H9 (cell line): ENCODE measurements around the gene APOL1. TPM values are rescaled to one million over a fixed set of nuclear protein-coding genes. Genes with fewer than 3 reads are reported as not detected.

Source experiments
- DNase-seq: peaks from one replicate; pipeline ENCODE4 v3.0.0-alpha.2; 2017
- H2AFZ ChIP-seq: one replicate; pipeline ENCODE4 v1.6.1; 2013; ENCODE audit warnings: mild to moderate bottlenecking, low read length, control low read depth, moderate library complexity
- H2AK5ac ChIP-seq: 2 replicates; pipeline ENCODE4 v1.6.1; 2013; ENCODE audit warnings: low read length, control low read depth, mixed read lengths; ENCODE audit not compliant: insufficient read length
- H2BK120ac ChIP-seq: one replicate; pipeline ENCODE4 v1.6.1; 2013; ENCODE audit warnings: low read depth, mild to moderate bottlenecking, low read length, control low read depth, inconsistent platforms; ENCODE audit not compliant: poor library complexity, severe bottlenecking
- H2BK12ac ChIP-seq: 2 replicates; pipeline ENCODE4 v1.6.1; 2013; ENCODE audit warnings: low read length, control low read depth, mixed read lengths, low read depth; ENCODE audit not compliant: insufficient read length
- H2BK15ac ChIP-seq: 2 replicates; pipeline ENCODE4 v1.6.1; 2013; ENCODE audit warnings: low read depth, low read length, control low read depth
- H2BK20ac ChIP-seq: one replicate; pipeline ENCODE4 v1.6.1; 2013; ENCODE audit warnings: low read depth, mild to moderate bottlenecking, low read length, control low read depth, inconsistent platforms; ENCODE audit not compliant: poor library complexity, severe bottlenecking
- H2BK5ac ChIP-seq: 2 replicates; pipeline ENCODE4 v1.6.1; 2013; ENCODE audit warnings: low read length, control low read depth, mixed read lengths; ENCODE audit not compliant: insufficient read length
- H3K14ac ChIP-seq: 2 replicates; pipeline ENCODE4 v1.6.1; 2013; ENCODE audit warnings: low read length, control low read depth; ENCODE audit not compliant: insufficient read depth
- H3K18ac ChIP-seq: 2 replicates; pipeline ENCODE4 v1.6.1; 2013; ENCODE audit warnings: low read depth, mild to moderate bottlenecking, mixed read lengths, low read length, control low read depth; ENCODE audit not compliant: insufficient read length
- H3K23ac ChIP-seq: 2 replicates; pipeline ENCODE4 v1.6.1; 2013; ENCODE audit warnings: low read length, control low read depth, mixed read lengths, low read depth; ENCODE audit not compliant: insufficient read length
- H3K23me2 ChIP-seq: 2 replicates; pipeline ENCODE4 v1.6.1; 2013; ENCODE audit warnings: low read depth, mild to moderate bottlenecking, mixed read lengths, low read length, control low read depth; ENCODE audit not compliant: insufficient read length, poor library complexity, severe bottlenecking
- H3K27ac ChIP-seq: 2 replicates; pipeline ENCODE4 v1.5.1; 2013; ENCODE audit warnings: low read length, control low read depth, mixed read lengths, low read depth; ENCODE audit not compliant: insufficient read length
- H3K27me3 ChIP-seq: 2 replicates; pipeline ENCODE4 v1.6.1; 2013; ENCODE audit warnings: low read length, control low read depth, inconsistent platforms; ENCODE audit not compliant: insufficient read depth
- H3K4ac ChIP-seq: 2 replicates; pipeline ENCODE4 v1.6.1; 2013; ENCODE audit warnings: low read depth, mild to moderate bottlenecking, control low read depth, inconsistent platforms, low read length, moderate library complexity
- H3K4me1 ChIP-seq: 2 replicates; pipeline ENCODE4 v1.6.1; 2013; ENCODE audit warnings: low read length, control low read depth, inconsistent platforms; ENCODE audit not compliant: insufficient read depth
- H3K4me2 ChIP-seq: 2 replicates; pipeline ENCODE4 v1.6.1; 2013; ENCODE audit warnings: low read length, control low read depth, mixed read lengths; ENCODE audit not compliant: insufficient read length, insufficient read depth
- H3K56ac ChIP-seq: 2 replicates; pipeline ENCODE4 v1.6.1; 2013; ENCODE audit warnings: low read depth, mild to moderate bottlenecking, mixed read lengths, low read length, control low read depth; ENCODE audit not compliant: insufficient read length
- H3K79me1 ChIP-seq: 2 replicates; pipeline ENCODE4 v1.6.1; 2013; ENCODE audit warnings: low read depth, mild to moderate bottlenecking, moderate library complexity, low read length, control low read depth, inconsistent platforms; ENCODE audit not compliant: insufficient read depth, poor library complexity, severe bottlenecking
- H3K79me2 ChIP-seq: 2 replicates; pipeline ENCODE4 v1.6.1; 2013; ENCODE audit warnings: low read length, control low read depth, inconsistent platforms; ENCODE audit not compliant: insufficient read depth
- H3K9ac ChIP-seq: 2 replicates; pipeline ENCODE4 v1.6.1; 2013; ENCODE audit warnings: low read length, control low read depth, mixed read lengths; ENCODE audit not compliant: insufficient read length; ENCODE audit errors: extremely low read depth
- H3K9me3 ChIP-seq: one replicate; pipeline ENCODE4 v1.6.1; 2013; ENCODE audit warnings: low read depth, low read length, inconsistent platforms; ENCODE audit not compliant: control insufficient read depth
- H3T11ph ChIP-seq: one replicate; pipeline ENCODE4 v1.6.1; 2013; ENCODE audit warnings: mild to moderate bottlenecking, low read length, control low read depth, inconsistent platforms
- H4K20me1 ChIP-seq: one replicate; pipeline ENCODE4 v1.6.1; 2013; ENCODE audit not compliant: control insufficient read depth, insufficient read length, insufficient read depth
- H4K5ac ChIP-seq: 2 replicates; pipeline ENCODE4 v1.6.1; 2013; ENCODE audit warnings: low read depth, mild to moderate bottlenecking, mixed read lengths, low read length, control low read depth; ENCODE audit not compliant: insufficient read length
- H4K8ac ChIP-seq: replicated peaks from 2 replicates; pipeline ENCODE4 v1.6.1; 2013; ENCODE audit warnings: low read length, control low read depth, mixed read lengths, low read depth; ENCODE audit not compliant: insufficient read length
- H4K91ac ChIP-seq: 2 replicates; pipeline ENCODE4 v1.6.1; 2013; ENCODE audit warnings: low read depth, mild to moderate bottlenecking, moderate library complexity, mixed read lengths, low read length, control low read depth; ENCODE audit not compliant: insufficient read length
- H3K27ac Mint-ChIP-seq, 3 experiments: 2 replicates in 2 of 3; 3 replicates in 1 of 3; pipeline ENCODE4 v1.8.0; 2020 to 2021; ENCODE audit warnings: mixed read lengths in 3 of 3, mild to moderate bottlenecking in 1 of 3, moderate library complexity in 1 of 3
- H3K27me3 Mint-ChIP-seq: 2 replicates; pipeline ENCODE4 v1.8.0; 2021; ENCODE audit warnings: low read depth, mild to moderate bottlenecking, moderate library complexity, mixed read lengths
- H3K36me3 Mint-ChIP-seq, 3 experiments: 2 replicates in 2 of 3; 3 replicates in 1 of 3; pipeline ENCODE4 v1.8.0; 2020 to 2021; ENCODE audit warnings: low read depth in 3 of 3, mixed read lengths in 3 of 3; ENCODE audit not compliant: insufficient read depth in 1 of 3
- H3K4me1 Mint-ChIP-seq, 2 experiments: 2 replicates each; pipeline ENCODE4 v1.8.0; 2020; ENCODE audit warnings: mixed read lengths in 2 of 2
- H3K4me3 Mint-ChIP-seq, 2 experiments: 2 replicates in 1 of 2; 3 replicates in 1 of 2; pipeline ENCODE4 v1.8.0; 2020 to 2021; ENCODE audit warnings: mild to moderate bottlenecking in 2 of 2, mixed read lengths in 2 of 2, moderate library complexity in 1 of 2
- H3K9me3 Mint-ChIP-seq, 2 experiments: 2 replicates in 1 of 2; 3 replicates in 1 of 2; pipeline ENCODE4 v1.8.0; 2020; ENCODE audit warnings: mild to moderate bottlenecking in 2 of 2, mixed read lengths in 2 of 2, moderate library complexity in 1 of 2
- WGBS: extraction: QIAGEN DNeasy Blood & Tissue Kit; methylation state at CpG from one replicate; pipeline ENCODE4 v1.1.7; 2013; ENCODE audit warnings: missing lambda C conversion rate, low lambda C conversion rate, mixed read lengths; ENCODE audit not compliant: insufficient read length; ENCODE audit errors: extremely low coverage; 5-methylcytosine and 5-hydroxymethylcytosine counted together
- total RNA-seq: library from RNA; stranded (reverse); gene quantifications from 2 replicates; pipeline ENCODE4 v1.2.1, GENCODE V29; 2021
- TF ChIP-seq, protein P1 (sequence below): fragments of 200-600 bp; sonication (generic); conservative IDR thresholded peaks from 3 replicates; pipeline ENCODE4 v1.8.0; 2021; ENCODE audit warnings: antibody characterized with exemption, mild to moderate bottlenecking

Gene APOL1
- total RNA-seq, 1 experiment from 2014 or later, result not detected

DNA sequence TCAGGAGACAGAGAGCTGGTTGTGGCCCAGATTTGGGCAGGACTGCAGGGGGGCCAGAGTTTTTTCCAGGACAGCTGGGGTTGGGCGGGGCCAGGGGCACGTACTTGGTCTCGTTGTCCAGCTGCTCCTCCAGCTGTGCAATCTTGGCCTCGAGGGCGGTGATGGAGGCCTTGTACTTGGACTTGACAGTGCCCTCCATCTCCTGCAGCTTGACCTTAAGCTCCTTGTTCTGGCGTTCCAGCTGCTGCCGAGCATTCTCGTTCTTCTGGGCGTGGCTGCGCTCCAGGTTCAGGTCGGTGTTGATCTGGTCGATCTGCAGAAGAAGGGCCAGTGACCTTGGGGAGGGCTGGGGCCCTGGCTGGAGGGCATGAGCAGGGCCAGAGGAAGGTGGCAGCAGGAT lies 32.1 kb downstream of the APOL1 start:
- Histone ChIP-seq H3T11ph (no peak overlapping the region), H3K9ac (no peak overlapping the region), H3K27ac (no peak overlapping the region), H4K5ac (no peak overlapping the region), H3K4ac (no peak overlapping the region), H3K27me3 (no peaks in the 10 kb centered on the region), H3K18ac (no peak overlapping the region), H3K4me1 (no peaks in the 10 kb centered on the region), H3K4me2 (no peak overlapping the region), H4K20me1 (no peaks in the 10 kb centered on the region), H2BK12ac (no peak overlapping the region), H3K56ac (no peak overlapping the region), H3K23ac (no peak overlapping the region), H3K9me3 (no peaks in the 10 kb centered on the region), H2BK20ac (no peak overlapping the region), H4K8ac (no peak overlapping the region), H2BK15ac (no peak overlapping the region), H3K79me1 (no peaks in the 10 kb centered on the region), H3K23me2 (no peaks in the 10 kb centered on the region), H3K79me2 (no peaks in the 10 kb centered on the region), H3K14ac (no peak overlapping the region), H2BK120ac (no peak overlapping the region), H2BK5ac (no peak overlapping the region), H2AFZ (no peak overlapping the region), H4K91ac (no peak overlapping the region), H2AK5ac (no peak overlapping the region)
- Mint-ChIP-seq H3K4me1 (peaks cover 2 to 9% of the 10 kb centered on the region in 2 experiments; a peak in 3 of 4 replicates), H3K9me3 (no peaks in the 10 kb centered on the region; a peak in 1 of 5 replicates), H3K4me3 (no peak overlapping the region), H3K36me3 (peaks cover 54 to 90% (median 90%) of the 10 kb centered on the region in 3 experiments), H3K27ac (no peak overlapping the region), H3K27me3 (no peaks in the 10 kb centered on the region)
- DNase-seq, result no peak
- TF ChIP-seq, protein P1, sequence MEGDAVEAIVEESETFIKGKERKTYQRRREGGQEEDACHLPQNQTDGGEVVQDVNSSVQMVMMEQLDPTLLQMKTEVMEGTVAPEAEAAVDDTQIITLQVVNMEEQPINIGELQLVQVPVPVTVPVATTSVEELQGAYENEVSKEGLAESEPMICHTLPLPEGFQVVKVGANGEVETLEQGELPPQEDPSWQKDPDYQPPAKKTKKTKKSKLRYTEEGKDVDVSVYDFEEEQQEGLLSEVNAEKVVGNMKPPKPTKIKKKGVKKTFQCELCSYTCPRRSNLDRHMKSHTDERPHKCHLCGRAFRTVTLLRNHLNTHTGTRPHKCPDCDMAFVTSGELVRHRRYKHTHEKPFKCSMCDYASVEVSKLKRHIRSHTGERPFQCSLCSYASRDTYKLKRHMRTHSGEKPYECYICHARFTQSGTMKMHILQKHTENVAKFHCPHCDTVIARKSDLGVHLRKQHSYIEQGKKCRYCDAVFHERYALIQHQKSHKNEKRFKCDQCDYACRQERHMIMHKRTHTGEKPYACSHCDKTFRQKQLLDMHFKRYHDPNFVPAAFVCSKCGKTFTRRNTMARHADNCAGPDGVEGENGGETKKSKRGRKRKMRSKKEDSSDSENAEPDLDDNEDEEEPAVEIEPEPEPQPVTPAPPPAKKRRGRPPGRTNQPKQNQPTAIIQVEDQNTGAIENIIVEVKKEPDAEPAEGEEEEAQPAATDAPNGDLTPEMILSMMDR, result no peak
- WGBS, result no CpG with 5 or more reads among the region's 12 CpGs
